Measurements from ENCODE around the gene HSPA12B. TPM values are rescaled to one million over a fixed set of nuclear protein-coding genes. Genes with fewer than 3 reads are reported as not detected.
A peak's percentile ranks its signal among the peaks of the same experiment; 100 is the strongest.

HSPA12B gene
- total RNA-seq, 1 experiment from 2014 or later, result 2.7 TPM

GRCh38 chr20:3759884-3760283 is 27.4 kb downstream of the HSPA12B start:
- no peak overlapping the region for H3K23ac ChIP-seq (ENCODE audit: insufficient read length, low read depth, low read length)
- no peaks in the 10 kb centered on the region for H3K79me2 ChIP-seq (ENCODE audit: insufficient read depth, low read length)
- no peak overlapping the region for H3K9ac ChIP-seq (ENCODE audit: extremely low read depth, insufficient read length, low read length)
- H3K27me3 ChIP-seq (ENCODE audit: insufficient read depth, low read length), result no peaks in the 10 kb centered on the region
- H4K20me1 ChIP-seq (ENCODE audit: control insufficient read depth, insufficient read depth, insufficient read length), result no peaks in the 10 kb centered on the region
- no peak overlapping the region for H2BK15ac ChIP-seq (ENCODE audit: low read depth, low read length)
- H3K14ac ChIP-seq (ENCODE audit: insufficient read depth, low read length), result no peak overlapping the region; the same call in 1 of the 2 replicates
- TF ChIP-seq, protein P1, sequence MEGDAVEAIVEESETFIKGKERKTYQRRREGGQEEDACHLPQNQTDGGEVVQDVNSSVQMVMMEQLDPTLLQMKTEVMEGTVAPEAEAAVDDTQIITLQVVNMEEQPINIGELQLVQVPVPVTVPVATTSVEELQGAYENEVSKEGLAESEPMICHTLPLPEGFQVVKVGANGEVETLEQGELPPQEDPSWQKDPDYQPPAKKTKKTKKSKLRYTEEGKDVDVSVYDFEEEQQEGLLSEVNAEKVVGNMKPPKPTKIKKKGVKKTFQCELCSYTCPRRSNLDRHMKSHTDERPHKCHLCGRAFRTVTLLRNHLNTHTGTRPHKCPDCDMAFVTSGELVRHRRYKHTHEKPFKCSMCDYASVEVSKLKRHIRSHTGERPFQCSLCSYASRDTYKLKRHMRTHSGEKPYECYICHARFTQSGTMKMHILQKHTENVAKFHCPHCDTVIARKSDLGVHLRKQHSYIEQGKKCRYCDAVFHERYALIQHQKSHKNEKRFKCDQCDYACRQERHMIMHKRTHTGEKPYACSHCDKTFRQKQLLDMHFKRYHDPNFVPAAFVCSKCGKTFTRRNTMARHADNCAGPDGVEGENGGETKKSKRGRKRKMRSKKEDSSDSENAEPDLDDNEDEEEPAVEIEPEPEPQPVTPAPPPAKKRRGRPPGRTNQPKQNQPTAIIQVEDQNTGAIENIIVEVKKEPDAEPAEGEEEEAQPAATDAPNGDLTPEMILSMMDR (conservative IDR thresholded peaks at IDR 0.05), result no peak
- no CpG with 5 or more reads among the region's 11 CpGs for WGBS (ENCODE audit: extremely low coverage, insufficient read length, low lambda C conversion rate)
- H4K91ac ChIP-seq (ENCODE audit: insufficient read length, low read depth, low read length), result no peak overlapping the region
- H4K8ac ChIP-seq (replicated peaks; ENCODE audit: insufficient read length, low read depth, low read length), result no peak overlapping the region
- peaks cover 2% of the 10 kb centered on the region for H3K23me2 ChIP-seq (ENCODE audit: insufficient read length, low read depth, low read length, poor library complexity, severe bottlenecking)
- no peak overlapping the region for H2BK20ac ChIP-seq (ENCODE audit: low read depth, low read length, poor library complexity, severe bottlenecking)
- Mint-ChIP-seq H3K27me3 (ENCODE audit: low read depth) (no peaks in the 10 kb centered on the region), H3K4me3 (peak overlapping the region in 1 of 2 experiments; percentile 13; a peak in 1 of 5 replicates), H3K27ac (peak overlapping the region in 2 of 3 experiments; percentile 2 to 32; a peak in 4 of 7 replicates), H3K4me1 (peaks cover 0 to 6% of the 10 kb centered on the region in 2 experiments; a peak in 3 of 4 replicates), H3K36me3 (ENCODE audit: insufficient read depth in 1 of 3, low read depth in 3 of 3) (peaks cover 20 to 32% (median 25%) of the 10 kb centered on the region in 3 experiments; a peak in 6 of 7 replicates), H3K9me3 (no peaks in the 10 kb centered on the region)
- no peak overlapping the region for H3K4ac ChIP-seq (ENCODE audit: low read depth, low read length)
- no peak overlapping the region for H2BK12ac ChIP-seq (ENCODE audit: insufficient read length, low read depth, low read length)
- H3K27ac ChIP-seq (ENCODE audit: insufficient read length, low read depth, low read length), result no peak overlapping the region
- H3T11ph ChIP-seq (ENCODE audit: low read length), result no peak overlapping the region
- no peak for DNase-seq
- no peak overlapping the region for H2BK5ac ChIP-seq (ENCODE audit: insufficient read length, low read length)
- H2AFZ ChIP-seq (ENCODE audit: low read length), result no peak overlapping the region
- no peaks in the 10 kb centered on the region for H3K4me1 ChIP-seq (ENCODE audit: insufficient read depth, low read length)
- H3K56ac ChIP-seq (ENCODE audit: insufficient read length, low read depth, low read length), result no peak overlapping the region
- no peak overlapping the region for H2BK120ac ChIP-seq (ENCODE audit: low read depth, low read length, poor library complexity, severe bottlenecking)
- no peak overlapping the region for H4K5ac ChIP-seq (ENCODE audit: insufficient read length, low read depth, low read length)
- no peak overlapping the region for H3K4me2 ChIP-seq (ENCODE audit: insufficient read depth, insufficient read length, low read length)
- peaks cover 3% of the 10 kb centered on the region for H3K79me1 ChIP-seq (ENCODE audit: insufficient read depth, low read depth, low read length, poor library complexity, severe bottlenecking)
- no peaks in the 10 kb centered on the region for H3K9me3 ChIP-seq (ENCODE audit: control insufficient read depth, low read depth, low read length)
- no peak overlapping the region for H2AK5ac ChIP-seq (ENCODE audit: insufficient read length, low read length)
- no peak overlapping the region for H3K18ac ChIP-seq (ENCODE audit: insufficient read length, low read depth, low read length)

Measured in H9 (cell line).